Measurements from ENCODE around the gene PAX9. TPM values are rescaled to one million over a fixed set of nuclear protein-coding genes. Genes with fewer than 3 reads are reported as not detected.
A peak's percentile ranks its signal among the peaks of the same experiment; 100 is the strongest.

Gene PAX9
- total and polyA plus RNA-seq, 2 of the 13 experiments (the other 11 are each of a cell fraction or from before 2014, with no cell fraction given), result 0.03 TPM; not detected in 1

DNA sequence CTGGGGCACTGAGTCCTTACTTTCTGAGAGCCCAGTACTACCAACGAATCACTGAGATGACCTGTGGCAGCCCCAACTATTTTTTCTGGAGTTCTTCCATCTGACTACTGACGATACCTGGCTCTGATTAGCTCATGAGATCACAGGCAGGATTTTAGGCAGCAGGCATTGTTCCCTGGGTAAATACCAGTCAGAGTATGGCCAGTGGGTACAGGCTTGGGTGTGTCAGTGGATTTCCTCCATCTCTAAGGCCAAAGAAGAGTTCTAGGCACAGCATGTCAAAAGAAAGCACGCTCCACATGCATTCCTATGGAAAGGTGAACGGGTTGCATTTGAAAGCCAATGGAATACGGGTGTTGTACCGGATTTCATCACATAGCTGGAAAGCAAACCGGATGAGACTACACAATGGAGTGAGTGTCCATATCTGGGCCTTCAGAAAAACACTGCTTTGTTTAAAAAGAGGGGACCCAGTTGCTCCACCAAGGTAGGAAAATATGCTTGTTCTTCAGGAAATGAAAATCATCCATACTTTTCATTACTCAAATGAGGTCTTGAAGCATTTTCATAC, 55.0 kb downstream of the PAX9 start (continued):
- TF ChIP-seq, protein P1, sequence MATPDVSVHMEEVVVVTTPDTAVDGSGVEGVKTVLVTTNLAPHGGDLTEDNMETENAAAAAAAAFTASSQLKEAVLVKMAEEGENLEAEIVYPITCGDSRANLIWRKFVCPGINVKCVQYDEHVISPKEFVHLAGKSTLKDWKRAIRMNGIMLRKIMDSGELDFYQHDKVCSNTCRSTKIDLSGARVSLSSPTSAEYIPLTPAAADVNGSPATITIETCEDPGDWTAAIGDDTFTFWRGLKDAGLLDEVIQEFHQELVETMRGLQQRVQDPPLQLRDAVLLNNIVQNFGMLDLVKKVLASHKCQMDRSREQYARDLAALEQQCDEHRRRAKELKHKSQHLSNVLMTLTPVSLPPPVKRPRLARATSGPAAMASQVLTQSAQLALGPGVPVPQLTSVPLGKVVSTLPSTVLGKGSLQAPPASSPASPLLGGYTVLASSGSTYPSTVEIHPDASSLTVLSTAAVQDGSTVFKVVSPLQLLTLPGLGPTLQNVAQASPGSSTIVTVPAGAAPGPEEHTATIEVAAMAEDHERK (CRISPR knock-in tag; IDR thresholded peaks at IDR 0.05; ENCODE audit: low read depth), result no peak
- TF ChIP-seq PHF21A (CRISPR knock-in tag; IDR thresholded peaks at IDR 0.05) (0 out of 2 replicates have a peak, but pooled peaks have one; percentile 26), AGO2 (optimal IDR thresholded peaks at IDR 0.05; ENCODE audit: low read depth, low read length) (no peak), TEAD3 (CRISPR knock-in tag; optimal IDR thresholded peaks at IDR 0.05; ENCODE audit: borderline replicate concordance) (peak; percentile 43), CEBPG (CRISPR knock-in tag; IDR thresholded peaks at IDR 0.05) (peak; percentile 61), GABPA (IDR thresholded peaks at IDR 0.05; ENCODE audit: low read depth, low read length) (no peak), GABPA (CRISPR knock-in tag; IDR thresholded peaks at IDR 0.05; ENCODE audit: low read depth) (peak; percentile 25; the same call in 1 of the 2 replicates), ETV5 (CRISPR knock-in tag; IDR thresholded peaks at IDR 0.05; ENCODE audit: borderline replicate concordance) (peak; percentile 68; the same call in 1 of the 2 replicates), CEBPB (IDR thresholded peaks at IDR 0.05; ENCODE audit: borderline replicate concordance, low read depth, low read length) (peak; percentile 52; the same call in 1 of the 2 replicates), SOX5 (CRISPR knock-in tag; IDR thresholded peaks at IDR 0.05; ENCODE audit: borderline replicate concordance) (peak; percentile 68), KLF13 (CRISPR knock-in tag; IDR thresholded peaks at IDR 0.05) (no peak), SOX13 (IDR thresholded peaks at IDR 0.05) (no peak), SOX13 (CRISPR knock-in tag; conservative IDR thresholded peaks at IDR 0.05 in 1 of 2, IDR thresholded peaks at IDR 0.05 in 1 of 2) (peak in 1 of 2 experiments; percentile 53; a peak in 1 of 4 replicates), RORA (CRISPR knock-in tag; IDR thresholded peaks at IDR 0.05) (no peak), ZNF644 (CRISPR knock-in tag; IDR thresholded peaks at IDR 0.05; ENCODE audit: low read depth) (peak; percentile 73), SOX6 (IDR thresholded peaks at IDR 0.05) (no peak), SOX6 (CRISPR knock-in tag; IDR thresholded peaks at IDR 0.05) (peak; percentile 54; the same call in 1 of the 2 replicates)
- TF ChIP-seq, protein P2, sequence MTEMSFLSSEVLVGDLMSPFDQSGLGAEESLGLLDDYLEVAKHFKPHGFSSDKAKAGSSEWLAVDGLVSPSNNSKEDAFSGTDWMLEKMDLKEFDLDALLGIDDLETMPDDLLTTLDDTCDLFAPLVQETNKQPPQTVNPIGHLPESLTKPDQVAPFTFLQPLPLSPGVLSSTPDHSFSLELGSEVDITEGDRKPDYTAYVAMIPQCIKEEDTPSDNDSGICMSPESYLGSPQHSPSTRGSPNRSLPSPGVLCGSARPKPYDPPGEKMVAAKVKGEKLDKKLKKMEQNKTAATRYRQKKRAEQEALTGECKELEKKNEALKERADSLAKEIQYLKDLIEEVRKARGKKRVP (CRISPR knock-in tag; IDR thresholded peaks at IDR 0.05), result peak in 1 of 2 experiments; percentile 44; a peak in 2 of 4 replicates
- TF ChIP-seq, protein P3, sequence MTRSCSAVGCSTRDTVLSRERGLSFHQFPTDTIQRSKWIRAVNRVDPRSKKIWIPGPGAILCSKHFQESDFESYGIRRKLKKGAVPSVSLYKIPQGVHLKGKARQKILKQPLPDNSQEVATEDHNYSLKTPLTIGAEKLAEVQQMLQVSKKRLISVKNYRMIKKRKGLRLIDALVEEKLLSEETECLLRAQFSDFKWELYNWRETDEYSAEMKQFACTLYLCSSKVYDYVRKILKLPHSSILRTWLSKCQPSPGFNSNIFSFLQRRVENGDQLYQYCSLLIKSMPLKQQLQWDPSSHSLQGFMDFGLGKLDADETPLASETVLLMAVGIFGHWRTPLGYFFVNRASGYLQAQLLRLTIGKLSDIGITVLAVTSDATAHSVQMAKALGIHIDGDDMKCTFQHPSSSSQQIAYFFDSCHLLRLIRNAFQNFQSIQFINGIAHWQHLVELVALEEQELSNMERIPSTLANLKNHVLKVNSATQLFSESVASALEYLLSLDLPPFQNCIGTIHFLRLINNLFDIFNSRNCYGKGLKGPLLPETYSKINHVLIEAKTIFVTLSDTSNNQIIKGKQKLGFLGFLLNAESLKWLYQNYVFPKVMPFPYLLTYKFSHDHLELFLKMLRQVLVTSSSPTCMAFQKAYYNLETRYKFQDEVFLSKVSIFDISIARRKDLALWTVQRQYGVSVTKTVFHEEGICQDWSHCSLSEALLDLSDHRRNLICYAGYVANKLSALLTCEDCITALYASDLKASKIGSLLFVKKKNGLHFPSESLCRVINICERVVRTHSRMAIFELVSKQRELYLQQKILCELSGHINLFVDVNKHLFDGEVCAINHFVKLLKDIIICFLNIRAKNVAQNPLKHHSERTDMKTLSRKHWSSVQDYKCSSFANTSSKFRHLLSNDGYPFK (CRISPR knock-in tag; IDR thresholded peaks at IDR 0.05; ENCODE audit: borderline replicate concordance), result no peak

Data from HepG2 (cell line).